Hippocampal formation (tissue), 2 donors: ENCODE results near the gene SLC22A23.

ENCODE experiments used
- DNase-seq, 2 donors: peaks; one replicate each; lab custom pipeline; 2025; lab: John Stamatoyannopoulos, UW

The SLC22A23 gene

GRCh38 chr6:3446184-3446583 is 10.7 kb downstream of the SLC22A23 start:
- no peak for DNase-seq

GRCh38 chr6:3444276-3445088 is 12.4 kb downstream of the SLC22A23 start:
- DNase-seq = no peak

GRCh38 chr6:3443221-3443515 is 13.7 kb downstream of the SLC22A23 start:
- no peak for DNase-seq

- no peak for DNase-seq
Measured at GRCh38 chr6:3442431-3443220, 14.2 kb downstream of the SLC22A23 start.

- no peak for DNase-seq
Measured at GRCh38 chr6:3440911-3441310, 15.9 kb downstream of the SLC22A23 start.

- DNase-seq = no peak
Measured at GRCh38 chr6:3439961-3440360, 16.9 kb downstream of the SLC22A23 start.

- no peak for DNase-seq
Measured at GRCh38 chr6:3438190-3439167, 18.4 kb downstream of the SLC22A23 start.

- no peak for DNase-seq
Measured at GRCh38 chr6:3433005-3433404, 23.8 kb downstream of the SLC22A23 start.

- DNase-seq = no peak
Measured at GRCh38 chr6:3432416-3432815, 24.4 kb downstream of the SLC22A23 start.

GRCh38 chr6:3431994-3432393 is 24.9 kb downstream of the SLC22A23 start:
- no peak for DNase-seq

GRCh38 chr6:3429211-3429610 is 27.6 kb downstream of the SLC22A23 start:
- DNase-seq = no peak

- DNase-seq = no peak
Measured at GRCh38 chr6:3428700-3429099, 28.1 kb downstream of the SLC22A23 start.

GRCh38 chr6:3428247-3428646 is 28.6 kb downstream of the SLC22A23 start:
- DNase-seq = no peak

GRCh38 chr6:3427687-3428085 is 29.2 kb downstream of the SLC22A23 start:
- DNase-seq = no peak

GRCh38 chr6:3426927-3427686 is 29.7 kb downstream of the SLC22A23 start:
- no peak for DNase-seq

GRCh38 chr6:3426091-3426926 is 30.5 kb downstream of the SLC22A23 start:
- DNase-seq = no peak

GRCh38 chr6:3425574-3425973 is 31.3 kb downstream of the SLC22A23 start:
- DNase-seq = no peak

- no peak for DNase-seq
Measured at GRCh38 chr6:3424185-3424927, 32.5 kb downstream of the SLC22A23 start.

GRCh38 chr6:3423439-3424184 is 33.2 kb downstream of the SLC22A23 start:
- DNase-seq = no peak
